Type B pancreatic cell (in vitro differentiated cells): ENCODE measurements around the gene ARFRP1. TPM values are rescaled to one million over a fixed set of nuclear protein-coding genes. Genes with fewer than 3 reads are reported as not detected.

Experiments used
- DNase-seq: peaks from one replicate; pipeline ENCODE4 v3.0.0; 2021; ENCODE audit warnings: mixed read lengths; ENCODE audit not compliant: unreplicated experiment; ENCODE audit errors: extremely low spot score
- H3K27ac Mint-ChIP-seq: 2 replicates; pipeline ENCODE4 v1.8.0; 2021; ENCODE audit warnings: mild to moderate bottlenecking, mixed read lengths
- H3K27me3 Mint-ChIP-seq: 2 replicates; pipeline ENCODE4 v1.8.0; 2021; ENCODE audit warnings: mixed read lengths
- H3K36me3 Mint-ChIP-seq: 2 replicates; pipeline ENCODE4 v1.8.0; 2021; ENCODE audit warnings: mixed read lengths
- H3K4me1 Mint-ChIP-seq: one replicate; pipeline ENCODE4 v1.8.0; 2021; ENCODE audit warnings: mixed read lengths; ENCODE audit not compliant: unreplicated experiment
- H3K4me3 Mint-ChIP-seq: 2 replicates; pipeline ENCODE4 v1.8.0; 2021; ENCODE audit warnings: mild to moderate bottlenecking, mixed read lengths
- H3K9me3 Mint-ChIP-seq: 2 replicates; pipeline ENCODE4 v1.8.0; 2021; ENCODE audit warnings: mixed read lengths
- CTCF ChIP-seq: fragments of 200-600 bp; sonication (generic); conservative IDR thresholded peaks from 2 replicates; pipeline ENCODE4 v1.5.0; 2021; ENCODE audit warnings: antibody characterized with exemption, mild to moderate bottlenecking
- total RNA-seq: library from RNA; stranded (reverse); gene quantifications from 2 replicates; pipeline ENCODE4 v1.2.1, GENCODE V29; 2021; ENCODE audit warnings: low replicate concordance

ARFRP1 gene
- total RNA-seq, 1 donor from 2014 or later, result 45.0 TPM

- Mint-ChIP-seq H3K36me3 (peaks cover 4% of the 10 kb centered on the region), H3K4me3 (no peak overlapping the region), H3K27me3 (no peaks in the 10 kb centered on the region), H3K27ac (no peak overlapping the region), H3K4me1 (peaks cover 7% of the 10 kb centered on the region), H3K9me3 (no peaks in the 10 kb centered on the region)
- TF ChIP-seq CTCF, result no peak
- DNase-seq, result no peak
These were observed 5.6 kb downstream of the ARFRP1 start for GRCh38 chr20:63702036-63702665.

- H3K4me1 Mint-ChIP-seq, result peaks cover 2% of the 10 kb centered on the region
- no peaks in the 10 kb centered on the region for H3K36me3 Mint-ChIP-seq
- H3K4me3 Mint-ChIP-seq, result no peak overlapping the region
- no peaks in the 10 kb centered on the region for H3K9me3 Mint-ChIP-seq
- no peak for DNase-seq
- H3K27me3 Mint-ChIP-seq, result no peaks in the 10 kb centered on the region
- H3K27ac Mint-ChIP-seq, result no peak overlapping the region
- TF ChIP-seq CTCF, result no peak
These were observed 6.3 kb downstream of the ARFRP1 start for GRCh38 chr20:63701329-63702035.

GRCh38 chr20:63701051-63701328 is 6.8 kb downstream of the ARFRP1 start:
- Mint-ChIP-seq H3K9me3 (no peaks in the 10 kb centered on the region), H3K27ac (no peak overlapping the region), H3K27me3 (no peaks in the 10 kb centered on the region), H3K4me3 (no peak overlapping the region), H3K36me3 (no peaks in the 10 kb centered on the region), H3K4me1 (no peaks in the 10 kb centered on the region)
- DNase-seq, result no peak
- TF ChIP-seq CTCF, result no peak

GRCh38 chr20:63700199-63701050 is 7.4 kb downstream of the ARFRP1 start:
- Mint-ChIP-seq H3K4me3 (no peak overlapping the region), H3K36me3 (no peaks in the 10 kb centered on the region), H3K9me3 (no peaks in the 10 kb centered on the region), H3K27ac (no peak overlapping the region), H3K27me3 (no peaks in the 10 kb centered on the region), H3K4me1 (no peaks in the 10 kb centered on the region)
- no peak for DNase-seq
- no peak for TF ChIP-seq CTCF

GRCh38 chr20:63699466-63700198 is 8.1 kb downstream of the ARFRP1 start:
- Mint-ChIP-seq H3K9me3 (no peaks in the 10 kb centered on the region), H3K4me3 (no peak overlapping the region), H3K4me1 (no peaks in the 10 kb centered on the region), H3K27me3 (no peaks in the 10 kb centered on the region), H3K36me3 (no peaks in the 10 kb centered on the region), H3K27ac (no peak overlapping the region)
- no peak for TF ChIP-seq CTCF
- DNase-seq, result no peak
